Stimulated activated naive CD8-positive, alpha-beta T cell treated with anti-CD3 and anti-CD28 coated beads, Interleukin-15, Interleukin-2, amounts not matched to agents 100 ng/mL and 50 ng/mL, for 24 hours (primary cell): ENCODE results near the gene TUBE1.
"Not testable (repeated sequence)": the region's sequence is repeated elsewhere in the genome, so short reads cannot be mapped to it uniquely, and the experiment has no call there.

ENCODE experiments used
- H3K27ac Mint-ChIP-seq: one replicate; pipeline ENCODE4 v1.8.0; 2021; ENCODE audit warnings: mild to moderate bottlenecking, mixed read lengths
- H3K27me3 Mint-ChIP-seq: one replicate; pipeline ENCODE4 v1.8.0; 2021; ENCODE audit warnings: mixed read lengths
- H3K36me3 Mint-ChIP-seq: one replicate; pipeline ENCODE4 v1.8.0; 2021; ENCODE audit warnings: low read depth, mixed read lengths
- H3K4me1 Mint-ChIP-seq: one replicate; pipeline ENCODE4 v1.8.0; 2021; ENCODE audit warnings: low read depth, mixed read lengths
- H3K4me3 Mint-ChIP-seq: one replicate; pipeline ENCODE4 v1.8.0; 2021; ENCODE audit warnings: mild to moderate bottlenecking, mixed read lengths
- H3K9me3 Mint-ChIP-seq: one replicate; pipeline ENCODE4 v1.8.0; 2021; ENCODE audit warnings: mixed read lengths

TUBE1 gene

GRCh38 chr6:112049026-112049799 is 38.1 kb downstream of the TUBE1 start:
- Mint-ChIP-seq H3K4me3 (no peak overlapping the region), H3K27ac (no peak overlapping the region), H3K4me1 (peaks cover 13% of the 10 kb centered on the region), H3K27me3 (no peaks in the 10 kb centered on the region), H3K36me3 (no peaks in the 10 kb centered on the region), H3K9me3 (no peaks in the 10 kb centered on the region)

- H3K4me3 Mint-ChIP-seq, H3K9me3 Mint-ChIP-seq, H3K27ac Mint-ChIP-seq, H3K36me3 Mint-ChIP-seq, H3K27me3 Mint-ChIP-seq: not testable (repeated sequence)
- H3K4me1 Mint-ChIP-seq = peaks cover 23% of the 10 kb centered on the region
Measured at GRCh38 chr6:112047523-112047922, 39.8 kb downstream of the TUBE1 start.

GRCh38 chr6:112044856-112045255 is 42.4 kb downstream of the TUBE1 start:
- Mint-ChIP-seq H3K4me1 (peaks cover 46% of the 10 kb centered on the region), H3K27me3 (no peaks in the 10 kb centered on the region), H3K9me3 (no peaks in the 10 kb centered on the region), H3K27ac (peak overlapping the region; percentile 96), H3K4me3 (no peak overlapping the region), H3K36me3 (no peaks in the 10 kb centered on the region)

DNA sequence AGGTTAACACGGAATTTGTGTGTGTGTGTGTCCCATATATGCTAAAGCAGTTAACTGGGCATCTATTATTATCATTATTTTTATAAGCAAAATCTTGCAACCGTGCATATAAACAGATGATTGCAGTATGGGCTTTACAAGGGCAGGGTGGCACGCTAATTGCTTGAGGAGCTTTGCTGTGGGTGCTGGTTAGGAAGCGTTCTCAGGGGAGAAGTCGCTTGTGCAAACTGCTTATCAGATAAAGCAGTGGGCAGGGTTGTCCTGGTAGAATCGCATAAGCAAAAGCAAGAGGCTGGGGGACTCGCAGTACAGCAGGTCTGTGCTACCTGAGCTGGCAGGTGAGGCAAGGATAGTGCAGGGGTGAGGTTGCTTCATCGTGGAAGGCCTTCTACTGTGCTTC is 43.1 kb downstream of the TUBE1 start:
- H3K36me3 Mint-ChIP-seq = no peaks in the 10 kb centered on the region
- H3K27ac Mint-ChIP-seq = peak overlapping the region; percentile 96
- no peaks in the 10 kb centered on the region for H3K9me3 Mint-ChIP-seq
- no peaks in the 10 kb centered on the region for H3K27me3 Mint-ChIP-seq
- peak overlapping the region; percentile 95 for H3K4me3 Mint-ChIP-seq
- H3K4me1 Mint-ChIP-seq = peaks cover 52% of the 10 kb centered on the region

- Mint-ChIP-seq H3K27me3 (no peaks in the 10 kb centered on the region), H3K9me3 (no peaks in the 10 kb centered on the region), H3K4me3 (peak overlapping the region; percentile 95), H3K36me3 (no peaks in the 10 kb centered on the region), H3K4me1 (peaks cover 61% of the 10 kb centered on the region), H3K27ac (peak overlapping the region; percentile 96)
Measured at GRCh38 chr6:112043032-112044007, 44.0 kb downstream of the TUBE1 start.

DNA sequence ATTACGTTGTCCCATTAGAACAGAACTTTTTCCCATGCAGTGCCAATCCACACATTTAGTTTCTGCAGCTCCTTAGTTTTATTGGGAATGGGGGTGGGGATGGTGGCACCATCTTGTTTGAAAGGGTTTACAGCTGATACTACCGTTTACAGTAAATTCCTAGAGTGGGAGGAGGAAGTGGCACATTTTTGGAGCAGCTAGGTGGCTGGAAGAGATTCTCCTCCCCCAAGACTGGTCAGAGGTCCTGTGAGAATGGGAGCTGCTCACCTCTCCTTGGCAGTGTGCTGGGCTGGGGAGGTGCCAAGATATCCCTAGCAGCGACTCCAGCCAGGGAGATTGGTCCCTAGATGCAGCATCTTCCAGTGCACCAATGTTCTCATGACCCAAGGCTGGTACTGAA is 45.7 kb downstream of the TUBE1 start:
- Mint-ChIP-seq H3K36me3 (no peaks in the 10 kb centered on the region), H3K9me3 (no peaks in the 10 kb centered on the region), H3K27ac (peak overlapping the region; percentile 96), H3K4me3 (no peak overlapping the region), H3K4me1 (peaks cover 79% of the 10 kb centered on the region), H3K27me3 (no peaks in the 10 kb centered on the region)

- H3K27me3 Mint-ChIP-seq = no peaks in the 10 kb centered on the region
- H3K9me3 Mint-ChIP-seq = no peaks in the 10 kb centered on the region
- peaks cover 85% of the 10 kb centered on the region for H3K4me1 Mint-ChIP-seq
- H3K27ac Mint-ChIP-seq = peak overlapping the region; percentile 68
- no peak overlapping the region for H3K4me3 Mint-ChIP-seq
- no peaks in the 10 kb centered on the region for H3K36me3 Mint-ChIP-seq
Measured at GRCh38 chr6:112040956-112041355, 46.3 kb downstream of the TUBE1 start.

DNA sequence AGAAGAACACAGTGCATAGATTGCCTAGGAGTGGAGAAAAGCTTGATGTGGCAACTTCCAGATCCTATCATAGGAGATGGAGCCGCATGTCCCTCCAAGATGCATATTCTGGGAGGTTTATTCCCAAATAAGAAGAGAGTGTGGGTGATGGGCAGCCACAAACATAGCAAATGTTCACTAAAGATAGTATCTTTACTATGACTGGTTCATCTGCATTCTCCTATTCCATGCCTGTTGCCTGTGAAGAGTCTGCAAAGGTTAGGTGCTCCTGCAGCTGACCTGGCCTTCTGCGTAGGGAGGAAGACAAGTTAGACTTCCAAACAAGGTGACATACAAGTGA is 47.9 kb downstream of the TUBE1 start:
- H3K27me3 Mint-ChIP-seq = no peaks in the 10 kb centered on the region
- peak overlapping the region; percentile 64 for H3K27ac Mint-ChIP-seq
- no peaks in the 10 kb centered on the region for H3K36me3 Mint-ChIP-seq
- peaks cover 89% of the 10 kb centered on the region for H3K4me1 Mint-ChIP-seq
- no peak overlapping the region for H3K4me3 Mint-ChIP-seq
- H3K9me3 Mint-ChIP-seq = no peaks in the 10 kb centered on the region

GRCh38 chr6:112038756-112039430 is 48.4 kb downstream of the TUBE1 start:
- Mint-ChIP-seq H3K27ac (peak overlapping the region; percentile 81), H3K9me3 (no peaks in the 10 kb centered on the region), H3K27me3 (no peaks in the 10 kb centered on the region), H3K4me1 (peaks cover 89% of the 10 kb centered on the region), H3K4me3 (no peak overlapping the region), H3K36me3 (no peaks in the 10 kb centered on the region)

DNA sequence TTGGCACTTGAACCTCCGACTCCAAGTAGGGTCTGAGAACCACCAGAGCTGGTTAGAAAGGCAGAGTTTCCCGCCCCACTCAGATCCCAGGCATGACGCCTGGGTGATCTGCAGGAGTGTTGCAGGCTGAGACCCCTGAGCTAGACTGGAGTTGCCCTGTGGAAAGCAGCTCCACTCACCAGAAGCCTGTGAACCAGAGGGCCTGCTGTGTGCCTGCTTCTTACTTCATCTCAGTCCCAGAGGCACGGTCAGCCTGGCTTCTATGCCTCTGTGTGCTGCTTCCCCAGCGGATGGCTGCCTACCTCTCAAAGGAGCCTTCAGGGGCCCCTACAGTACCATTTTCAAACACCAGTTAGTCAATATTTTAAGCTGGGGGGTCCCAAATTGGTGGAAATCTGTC is 49.0 kb downstream of the TUBE1 start:
- Mint-ChIP-seq H3K27me3 (no peaks in the 10 kb centered on the region), H3K27ac (peak overlapping the region; percentile 81), H3K36me3 (no peaks in the 10 kb centered on the region), H3K9me3 (no peaks in the 10 kb centered on the region), H3K4me3 (no peak overlapping the region), H3K4me1 (peaks cover 92% of the 10 kb centered on the region)

DNA sequence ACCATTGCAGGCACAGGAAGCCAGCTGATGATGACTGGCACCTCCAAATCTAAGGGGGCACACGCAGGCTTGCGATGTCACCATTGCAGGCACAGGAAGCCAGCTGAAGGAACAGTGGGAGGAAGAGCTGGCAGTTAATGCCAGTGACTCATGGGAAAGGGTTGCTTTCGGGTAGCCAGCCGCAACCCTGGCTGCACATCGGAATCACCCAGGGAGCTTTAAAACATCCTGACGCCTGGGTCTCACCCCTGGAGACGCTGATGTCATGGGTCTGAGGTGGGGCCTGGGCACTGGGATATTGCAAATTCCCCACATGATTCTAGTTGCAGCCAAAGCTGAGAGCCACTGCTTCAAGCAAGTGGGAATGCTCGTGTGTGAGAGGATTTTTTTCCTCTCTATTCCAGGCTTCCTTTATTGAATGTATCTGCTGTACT is 49.5 kb downstream of the TUBE1 start:
- Mint-ChIP-seq H3K4me1 (peaks cover 93% of the 10 kb centered on the region), H3K36me3 (no peaks in the 10 kb centered on the region), H3K9me3 (no peaks in the 10 kb centered on the region), H3K4me3 (no peak overlapping the region), H3K27me3 (no peaks in the 10 kb centered on the region), H3K27ac (peak overlapping the region; percentile 81)

DNA sequence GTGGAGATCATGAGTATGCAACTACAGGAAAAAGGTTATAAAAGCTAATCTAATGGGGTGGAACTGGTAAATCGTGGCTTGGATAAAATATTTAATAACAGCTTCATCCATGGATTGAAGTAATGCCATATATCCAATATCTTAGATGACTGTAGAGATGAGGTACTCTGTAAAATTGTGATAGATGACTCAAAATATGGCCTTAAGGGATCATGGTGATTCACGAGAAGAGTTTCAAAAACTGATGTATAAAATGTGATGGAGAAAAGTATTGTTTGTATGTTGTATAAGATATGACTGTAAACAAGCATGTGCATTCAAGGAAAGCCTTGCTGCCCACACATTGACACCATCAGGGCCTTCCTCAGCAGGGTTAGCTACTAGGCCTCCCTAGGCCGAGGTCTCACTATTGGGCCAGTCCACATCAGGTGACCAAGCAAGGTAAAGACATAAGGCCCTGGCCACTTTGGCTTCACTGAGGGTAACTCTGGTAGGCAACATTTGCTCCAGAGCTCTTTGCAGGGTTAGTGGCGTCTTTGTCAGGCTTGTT is 51.1 kb downstream of the TUBE1 start:
- H3K9me3 Mint-ChIP-seq = no peaks in the 10 kb centered on the region
- peaks cover 93% of the 10 kb centered on the region for H3K4me1 Mint-ChIP-seq
- H3K4me3 Mint-ChIP-seq = peak overlapping the region; percentile 69
- no peaks in the 10 kb centered on the region for H3K27me3 Mint-ChIP-seq
- no peaks in the 10 kb centered on the region for H3K36me3 Mint-ChIP-seq
- peak overlapping the region; percentile 98 for H3K27ac Mint-ChIP-seq

- H3K9me3 Mint-ChIP-seq = no peaks in the 10 kb centered on the region
- H3K4me1 Mint-ChIP-seq = peaks cover 96% of the 10 kb centered on the region
- H3K27me3 Mint-ChIP-seq = no peaks in the 10 kb centered on the region
- H3K27ac Mint-ChIP-seq = peak overlapping the region; percentile 91
- H3K4me3 Mint-ChIP-seq = no peak overlapping the region
- H3K36me3 Mint-ChIP-seq = no peaks in the 10 kb centered on the region
Measured at GRCh38 chr6:112034616-112034995, 52.7 kb downstream of the TUBE1 start.

- H3K36me3 Mint-ChIP-seq = peaks cover 5% of the 10 kb centered on the region
- H3K9me3 Mint-ChIP-seq = no peaks in the 10 kb centered on the region
- H3K27me3 Mint-ChIP-seq = no peaks in the 10 kb centered on the region
- H3K4me3 Mint-ChIP-seq = peak overlapping the region; percentile 18
- H3K4me1 Mint-ChIP-seq = peaks cover 96% of the 10 kb centered on the region
- H3K27ac Mint-ChIP-seq = peak overlapping the region; percentile 91
Measured at GRCh38 chr6:112033791-112034615, 53.3 kb downstream of the TUBE1 start.
